K562 (cell line): ENCODE results near the gene IL17D. TPM values are rescaled to one million over a fixed set of nuclear protein-coding genes. Genes with fewer than 3 reads are reported as not detected.
A peak's percentile ranks its signal among the peaks of the same experiment; 100 is the strongest.

Experiments
- ATAC-seq: fragments of 200-7000 bp; cut with Tn5 transposase; 3 replicates; pipeline ENCODE4 v1.9.1; 2020; ENCODE audit warnings: moderate library complexity
- Bru-seq: library from RNA; stranded (reverse); fragments of 400-500 nt; gene quantifications from one replicate; lab custom pipeline; 2021; lab: Mats Ljungman, UMichigan
- BruChase-seq, 2 experiments: library from RNA; stranded (reverse); fragments of 400-500 nt; gene quantifications; one replicate each; lab custom pipeline; 2021; lab: Mats Ljungman, UMichigan
- BruUV-seq: library from RNA; stranded (reverse); fragments of 400-500 nt; replicated peaks from 2 replicates; lab custom pipeline; 2021; lab: Mats Ljungman, UMichigan
- CTCF ChIA-PET: fragments of 300-600 bp; formaldehyde crosslinking; extraction: SDS; loops from one replicate; lab custom pipeline; 2021; ENCODE audit warnings: low intra/inter-chr PET ratio; lab: Yijun Ruan, JAX
- POLR2A ChIA-PET: fragments of 300-600, 350-650 bp; sonication (Branson Sonifier 250); formaldehyde crosslinking; extraction: SDS; loops from one replicate; lab custom pipeline; 2021; ENCODE audit warnings: antibody characterized with exemption, inconsistent platforms; lab: Yijun Ruan, JAX
- DNase-seq, 4 experiments: peaks; one replicate each; pipeline versions ENCODE4 v3.0.0 to v3.0.0-alpha.2; 2011 to 2018; ENCODE audit warnings: low spot score in 3 of 4, mixed read lengths in 3 of 4; ENCODE audit errors: extremely low read depth in 1 of 4
- FAIRE-seq: peaks from 2 replicates; lab custom pipeline; 2011; peaks lifted over from hg19 to GRCh38; lab: Jason Lieb, UNC
- H2AFZ ChIP-seq: 2 replicates; pipeline ENCODE4 v1.6.0; 2011; ENCODE audit warnings: low read depth, low read length, control low read depth, inconsistent platforms
- H3K27ac ChIP-seq: fragments of 200-600 bp; 3 replicates; pipeline ENCODE4 v1.8.0; 2011; ENCODE audit warnings: low read depth, mild to moderate bottlenecking, control low read depth, inconsistent platforms, low read length, moderate library complexity, mixed read lengths; ENCODE audit errors: extremely low read depth
- H3K27me3 ChIP-seq, 2 experiments: fragments of 300-600 bp in 1 of 2; 2 replicates in 1 of 2; 3 replicates in 1 of 2; pipeline versions ENCODE4 v1.6.0 to v1.8.0; 2011; ENCODE audit warnings: inconsistent platforms in 2 of 2, low read length in 2 of 2, mild to moderate bottlenecking in 1 of 2, mixed read lengths in 1 of 2, moderate library complexity in 1 of 2; ENCODE audit not compliant: control insufficient read depth in 2 of 2, insufficient read depth in 2 of 2
- H3K36me3 ChIP-seq: fragments of 300-600 bp; 3 replicates; pipeline ENCODE4 v1.8.0; 2011; ENCODE audit warnings: mild to moderate bottlenecking, low read length, inconsistent platforms; ENCODE audit not compliant: control insufficient read depth, insufficient read depth
- H3K4me1 ChIP-seq, 2 experiments: fragments of 200-600 bp in 1 of 2; replicated peaks in 1 of 2; 2 replicates in 1 of 2; 3 replicates in 1 of 2; pipeline versions ENCODE4 v1.5.1 to v1.8.0; 2011; ENCODE audit warnings: inconsistent platforms in 2 of 2, low read length in 2 of 2, mild to moderate bottlenecking in 1 of 2, mixed read lengths in 1 of 2, moderate library complexity in 1 of 2; ENCODE audit not compliant: control insufficient read depth in 2 of 2, insufficient read depth in 2 of 2
- H3K4me2 ChIP-seq: 2 replicates; pipeline ENCODE4 v1.6.1; 2011; ENCODE audit warnings: low read length, control low read depth, inconsistent platforms, mixed read lengths; ENCODE audit not compliant: insufficient read depth
- H3K4me3 ChIP-seq: fragments of 200-600 bp; sonication (generic), shearing (Covaris generic); 2 replicates; pipeline ENCODE4 v1.5.1; 2016; ENCODE audit warnings: control low read depth, inconsistent platforms
- H3K79me2 ChIP-seq: fragments of 200-600 bp; 3 replicates; pipeline ENCODE4 v1.8.0; 2011; ENCODE audit warnings: low read length, inconsistent platforms; ENCODE audit not compliant: control insufficient read depth, insufficient read depth
- H3K9ac ChIP-seq, 2 experiments: 2 replicates each; pipeline versions ENCODE4 v1.6.0 to v1.6.1; 2011; ENCODE audit warnings: low read depth in 2 of 2, low read length in 2 of 2, control low read depth in 1 of 2, inconsistent platforms in 1 of 2, mild to moderate bottlenecking in 1 of 2, mixed read lengths in 1 of 2; ENCODE audit not compliant: insufficient read depth in 1 of 2
- H3K9me1 ChIP-seq: one replicate; pipeline ENCODE4 v1.6.0; 2011; ENCODE audit warnings: inconsistent platforms, mild to moderate bottlenecking, low read length, moderate library complexity; ENCODE audit not compliant: control insufficient read depth, insufficient read depth
- H3K9me3 ChIP-seq: replicated peaks from 2 replicates; pipeline ENCODE4 v1.5.1; 2011; ENCODE audit warnings: low read depth, low read length, inconsistent platforms; ENCODE audit not compliant: control insufficient read depth, insufficient read depth
- H4K20me1 ChIP-seq: replicated peaks from 2 replicates; pipeline ENCODE4 v1.6.1; 2011; ENCODE audit warnings: low read length, inconsistent platforms, mixed read lengths; ENCODE audit not compliant: control insufficient read depth, insufficient read depth
- BRD4 ChIP-seq: fragments of 200-600 bp; sonication (generic); IDR thresholded peaks from 2 replicates; pipeline ENCODE4 v1.6.1; 2017; ENCODE audit warnings: inconsistent platforms
- CBX8 ChIP-seq: fragments of 200-600 bp; sonication (generic); IDR thresholded peaks from 2 replicates; pipeline ENCODE4 v1.6.1; 2012; ENCODE audit warnings: borderline replicate concordance, mixed run types, low read depth, mild to moderate bottlenecking, moderate library complexity, mixed read lengths, low read length, control low read depth, inconsistent platforms; ENCODE audit not compliant: poor library complexity, severe bottlenecking; ENCODE audit errors: extremely low read depth
- KDM2B ChIP-seq: fragments of 250-450 bp; sonication (Bioruptor Pico); IDR thresholded peaks from 2 replicates; pipeline ENCODE4 v1.8.0; 2021; ENCODE audit warnings: mild to moderate bottlenecking, moderate library complexity
- KHSRP ChIP-seq: fragments of 450-650 bp; IDR thresholded peaks from 2 replicates; pipeline ENCODE4 v1.6.1; 2017
- KLF10 ChIP-seq: fragments of 250-450 bp; sonication (Bioruptor Pico); IDR thresholded peaks from 2 replicates; pipeline ENCODE4 v1.6.1; 2021; ENCODE audit warnings: matching md5 sums
- MAFG ChIP-seq: fragments of 450-650 bp; conservative IDR thresholded peaks from 2 replicates; pipeline ENCODE4 v1.6.1; 2016; ENCODE audit warnings: missing genetic modification characterization, missing compliant biosample characterization
- MITF ChIP-seq: IDR thresholded peaks from 2 replicates; pipeline ENCODE4 v1.6.1; 2014; ENCODE audit warnings: antibody characterized with exemption
- TGIF2 ChIP-seq: sonication (generic); formaldehyde crosslinking; IDR thresholded peaks from 2 replicates; pipeline ENCODE4 v1.8.1; 2022; ENCODE audit warnings: mild to moderate bottlenecking, missing genetic modification reagents, moderate library complexity
- ZBTB7A ChIP-seq: IDR thresholded peaks from 2 replicates; pipeline ENCODE4 v1.6.1; 2011; ENCODE audit warnings: low read depth, mild to moderate bottlenecking, low read length, moderate library complexity, borderline replicate concordance; ENCODE audit not compliant: control insufficient read depth
- ZNF274 ChIP-seq: IDR thresholded peaks from 2 replicates; pipeline ENCODE4 v1.6.1; 2011; ENCODE audit warnings: low read depth, mild to moderate bottlenecking, low read length, moderate library complexity, borderline replicate concordance
- ZNF445 ChIP-seq: fragments of 250-450 bp; sonication (Bioruptor Pico); IDR thresholded peaks from 2 replicates; pipeline ENCODE4 v1.4.0; 2020; ENCODE audit warnings: low read depth, mild to moderate bottlenecking, moderate library complexity
- WGBS: fragments of 100-300 bp; shearing (Covaris generic); methylation state at CpG from one replicate; pipeline ENCODE4 v1.1.6; 2016; ENCODE audit warnings: low coverage, mixed read lengths; ENCODE audit not compliant: insufficient coverage; ENCODE audit errors: missing lambda C conversion rate; 5-methylcytosine and 5-hydroxymethylcytosine counted together
- in situ Hi-C: fragments of 300-500 bp; cut with MboI; formaldehyde crosslinking; loops from 4 replicates; pipeline ENCODE4 v1.15.0; 2018; ENCODE audit warnings: inconsistent platforms, mixed read lengths
- intact Hi-C: fragments of 100-400 bp; cut with micrococcal nuclease; formaldehyde crosslinking; loops from 2 replicates; pipeline ENCODE4 v1.14.2; 2022
- long read RNA-seq, 3 experiments: library from polyadenylated mRNA in 2 of 3; library from RNA in 1 of 3; unstranded in 2 of 3; stranded (forward) in 1 of 3; transcript quantifications; one replicate each; pipeline ENCODE4 v2.0.0, GENCODE V29; 2019 to 2022
- polyA minus RNA-seq, 3 experiments: library from RNA; depleted of rRNA, polyadenylated mRNA; stranded (reverse); fragments of >200 nt; gene quantifications; 2 replicates each; pipeline ENCODE4 v1.2.3, GENCODE V29; 2011
- polyA plus RNA-seq, 8 experiments: library from polyadenylated mRNA; depleted of rRNA in 4 of 8; stranded (reverse) in 5 of 8; unstranded in 3 of 8; fragments of >200 nt; fragmentation: Nextera tagmentation in 2 of 8; fragmentation: Illumina TruSeq in 1 of 8; extraction: Ambion mirVana in 2 of 8; extraction: Trizol in 1 of 8; gene quantifications; 2 replicates each; pipeline versions ENCODE4 v1.2.1 to v1.2.3, GENCODE V29; 2011 to 2014; ENCODE audit warnings: inconsistent platforms in 1 of 8, missing spikeins in 1 of 8
- total RNA-seq, 7 experiments: library from RNA; depleted of rRNA in 6 of 7; stranded (reverse); fragments of >200 nt in 6 of 7; fragmentation: Illumina TruSeq in 2 of 7; extraction: Trizol in 2 of 7; gene quantifications; 2 replicates each; pipeline versions ENCODE4 v1.2.1 to v1.2.3, GENCODE V29; 2011 to 2021; ENCODE audit warnings: low replicate concordance in 1 of 7
- TF ChIP-seq, protein P1 (sequence below), 2 experiments: IDR thresholded peaks; 2 replicates each; pipeline ENCODE4 v1.6.1; 2012; ENCODE audit warnings: improper control_type of control experiment in 2 of 2, low read depth in 2 of 2, low read length in 2 of 2, borderline replicate concordance in 1 of 2

The IL17D gene
- not detected in 2 replicates for total RNA-seq (2011; cell fraction: chromatin; rRNA removed; ENCODE audit: low replicate concordance)
- not detected in 2 replicates for total RNA-seq (2011; cell fraction: nucleolus; rRNA removed)
- not detected in 2 replicates for total RNA-seq (2011; cell fraction: nucleoplasm; rRNA removed)
- total RNA-seq (2014; rRNA removed) (0.08 TPM in 1 of 2 replicates, not detected in the other), total RNA-seq (2014; rRNA removed; fragmentation: Illumina TruSeq; extraction: Trizol) (0.11 TPM in 1 of 2 replicates, not detected in the other), total RNA-seq (2015; rRNA removed; fragmentation: Illumina TruSeq; extraction: Trizol) (not detected in 2 replicates), total RNA-seq (2021) (0.11 and 0.13 TPM in 2 replicates), polyA plus RNA-seq (2011; rRNA removed) (0.04 TPM in 1 of 2 replicates, not detected in the other), polyA plus RNA-seq (2014; fragmentation: Illumina TruSeq; extraction: Trizol) (not detected in 2 replicates), polyA plus RNA-seq (2014; fragmentation: Nextera tagmentation; extraction: Ambion mirVana) (under 1 TPM; 0.53 to 0.55 TPM), polyA plus RNA-seq (2014; rRNA removed) (0.08 TPM in 1 of 2 replicates, not detected in the other), polyA minus RNA-seq (2011; rRNA and poly(A)+ RNA removed) (not detected in 2 replicates), Bru-seq, nascent RNA (percentile 27 among the genes with signal in this experiment), BruChase-seq, experiment 1, labeled RNA remaining after a 2-hour chase (percentile 23 among the genes with signal in this experiment), BruChase-seq, experiment 2, labeled RNA remaining after a 6-hour chase (percentile 20 among the genes with signal in this experiment)
- polyA plus RNA-seq (2011; cell fraction: cytosol; rRNA removed) = 0.10 TPM in 2 replicates
- polyA plus RNA-seq (2011; cell fraction: nucleus; rRNA removed) = 0.17 TPM in 1 of 2 replicates, not detected in the other
- polyA plus RNA-seq (2012) = 0.62 and 0.86 TPM in 2 replicates
- not detected in 2 replicates for polyA minus RNA-seq (2011; cell fraction: cytosol; rRNA and poly(A)+ RNA removed)
- polyA minus RNA-seq (2011; cell fraction: nucleus; rRNA and poly(A)+ RNA removed) = not detected in 2 replicates
- long read RNA-seq, experiment 1, partial matches to known transcripts = 0 of 2 reads
- long read RNA-seq, experiment 1, other reads (novel, unspliced or antisense) = 2 of 2 reads
- long read RNA-seq, experiment 2 = 0 reads
- long read RNA-seq, experiment 3 = 0 reads

GRCh38 chr13:20702915-20703779 is at the start of gene IL17D:
IL17D (plus strand) TSS chr13:20703699; CDS start chr13:20704002, 303 bp downstream.
- ATAC-seq (peak; percentile 26), DNase-seq (peak; percentile 16 to 57 (median 40)), FAIRE-seq (no peak)
- Histone ChIP-seq H3K36me3 (no peaks in the 10 kb centered on the region), H2AFZ (peak within 1 kb of the TSS; percentile 77), H3K9me3 (no peaks in the 10 kb centered on the region), H4K20me1 (no peaks in the 10 kb centered on the region), H3K4me2 (peak within 1 kb of the TSS; percentile 52), H3K27ac (no peak within 1 kb of the TSS), H3K4me3 (peak within 1 kb of the TSS; percentile 42), H3K4me1 (peaks cover 4 to 11% of the 10 kb centered on the region in 2 experiments; a peak in 3 of 5 replicates), H3K79me2 (no peaks in the 10 kb centered on the region), H3K9ac (peak within 1 kb of the TSS in 1 of 2 experiments; percentile 87; a peak in 2 of 4 replicates), H3K27me3 (peaks cover 17 to 21% of the 10 kb centered on the region in 2 experiments; a peak in 4 of 5 replicates), H3K9me1 (no peaks in the 10 kb centered on the region)
- intact Hi-C loops = no loop called here
- ChIA-PET POLR2A (interaction anchor here (1.0 to 2.0 kb wide), 2 partner anchors 11 to 16 kb away, joined by 4 to 5 read pairs; no protein-coding TSS in a partner anchor), CTCF (no interaction called here)
- 7% methylated on average over 36 of the region's 94 CpGs for WGBS
- no TSS peak for BruUV-seq
- in situ Hi-C loops = no loop called here
- TF ChIP-seq TGIF2 (no peak), KHSRP (no peak), BRD4 (no peak), KDM2B (CRISPR knock-in tag) (no peak), CBX8 (peak; percentile 8), KLF10 (CRISPR knock-in tag) (no peak), MITF (no peak), ZBTB7A (peak; percentile 26; the same call in 1 of the 2 replicates), ZNF445 (CRISPR knock-in tag) (no peak), ZNF274 (no peak), MAFG (tag) (no peak)
- TF ChIP-seq, protein P1, sequence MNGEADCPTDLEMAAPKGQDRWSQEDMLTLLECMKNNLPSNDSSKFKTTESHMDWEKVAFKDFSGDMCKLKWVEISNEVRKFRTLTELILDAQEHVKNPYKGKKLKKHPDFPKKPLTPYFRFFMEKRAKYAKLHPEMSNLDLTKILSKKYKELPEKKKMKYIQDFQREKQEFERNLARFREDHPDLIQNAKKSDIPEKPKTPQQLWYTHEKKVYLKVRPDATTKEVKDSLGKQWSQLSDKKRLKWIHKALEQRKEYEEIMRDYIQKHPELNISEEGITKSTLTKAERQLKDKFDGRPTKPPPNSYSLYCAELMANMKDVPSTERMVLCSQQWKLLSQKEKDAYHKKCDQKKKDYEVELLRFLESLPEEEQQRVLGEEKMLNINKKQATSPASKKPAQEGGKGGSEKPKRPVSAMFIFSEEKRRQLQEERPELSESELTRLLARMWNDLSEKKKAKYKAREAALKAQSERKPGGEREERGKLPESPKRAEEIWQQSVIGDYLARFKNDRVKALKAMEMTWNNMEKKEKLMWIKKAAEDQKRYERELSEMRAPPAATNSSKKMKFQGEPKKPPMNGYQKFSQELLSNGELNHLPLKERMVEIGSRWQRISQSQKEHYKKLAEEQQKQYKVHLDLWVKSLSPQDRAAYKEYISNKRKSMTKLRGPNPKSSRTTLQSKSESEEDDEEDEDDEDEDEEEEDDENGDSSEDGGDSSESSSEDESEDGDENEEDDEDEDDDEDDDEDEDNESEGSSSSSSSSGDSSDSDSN (IDR thresholded peaks at IDR 0.05; ENCODE audit: borderline replicate concordance in 1 of 2, low read depth in 2 of 2, low read length in 2 of 2) = no peak
